IPS-18a (cell line): ENCODE data around the gene DUSP8.
"Not testable (repeated sequence)": the region's sequence is repeated elsewhere in the genome, so short reads cannot be mapped to it uniquely, and the experiment has no call there.

Experiments used
- H3K27ac ChIP-seq: one replicate; pipeline ENCODE4 v1.5.1; 2013; ENCODE audit warnings: low read length
- H3K27me3 ChIP-seq: one replicate; pipeline ENCODE4 v1.6.1; 2013; ENCODE audit warnings: mild to moderate bottlenecking, low read length; ENCODE audit not compliant: control insufficient read depth, insufficient read depth
- H3K36me3 ChIP-seq: one replicate; pipeline ENCODE4 v1.6.1; 2013; ENCODE audit warnings: low read depth, low read length; ENCODE audit not compliant: control insufficient read depth
- H3K4me1 ChIP-seq: one replicate; pipeline ENCODE4 v1.6.1; 2013; ENCODE audit warnings: low read depth, low read length; ENCODE audit not compliant: control insufficient read depth
- H3K4me3 ChIP-seq: one replicate; pipeline ENCODE4 v1.5.1; 2013; ENCODE audit warnings: low read length
- H3K9ac ChIP-seq: one replicate; pipeline ENCODE4 v1.6.1; 2013; ENCODE audit warnings: mild to moderate bottlenecking, low read length, moderate library complexity
- H3K9me3 ChIP-seq: one replicate; pipeline ENCODE4 v1.6.1; 2013; ENCODE audit warnings: low read depth, low read length; ENCODE audit not compliant: control insufficient read depth

DUSP8 gene

GRCh38 chr11:1584661-1585370 is 12.7 kb upstream of the DUSP8 start, which contains the start of gene KRTAP5-1:
Gene KRTAP5-1 (minus strand): TSS chr11:1585283. CDS start chr11:1585249, 34 bp downstream.
- H3K36me3 ChIP-seq, H3K9me3 ChIP-seq, H3K4me1 ChIP-seq, H3K9ac ChIP-seq, H3K27me3 ChIP-seq, H3K4me3 ChIP-seq, H3K27ac ChIP-seq: not testable (repeated sequence)

GRCh38 chr11:1582909-1583308 is 10.8 kb upstream of the DUSP8 start:
- not testable (repeated sequence) for H3K36me3 ChIP-seq, H3K27me3 ChIP-seq, H3K9ac ChIP-seq, H3K9me3 ChIP-seq, H3K27ac ChIP-seq, H3K4me3 ChIP-seq, H3K4me1 ChIP-seq

- no peaks in the 10 kb centered on the region for H3K36me3 ChIP-seq
- H3K4me3 ChIP-seq, result no peak overlapping the region
- no peaks in the 10 kb centered on the region for H3K4me1 ChIP-seq
- no peak overlapping the region for H3K9ac ChIP-seq
- no peaks in the 10 kb centered on the region for H3K27me3 ChIP-seq
- H3K9me3 ChIP-seq, result no peaks in the 10 kb centered on the region
- no peak overlapping the region for H3K27ac ChIP-seq
These were observed 9.9 kb upstream of the DUSP8 start for GRCh38 chr11:1581976-1582375.

DNA sequence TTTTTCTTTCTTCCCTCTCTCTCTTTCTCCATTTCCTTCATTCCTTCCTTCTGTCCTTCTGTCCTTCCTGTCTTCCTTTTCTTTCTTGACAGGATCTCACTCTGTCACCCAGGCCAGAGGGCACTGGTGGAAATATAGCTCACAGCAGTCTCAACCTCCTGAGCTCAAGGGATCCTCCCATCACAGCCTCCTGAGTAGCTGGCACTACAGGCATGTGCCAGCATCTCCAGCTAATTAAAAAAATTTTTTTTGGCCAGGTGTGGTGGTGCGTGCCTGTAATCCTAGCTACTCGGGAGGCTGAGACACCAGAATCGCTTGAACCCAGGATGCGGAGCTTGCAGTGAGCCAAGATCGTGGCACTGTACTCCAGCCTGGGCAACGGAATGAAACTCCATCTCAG is 4.8 kb upstream of the DUSP8 start:
- Histone ChIP-seq H3K36me3 (no peaks in the 10 kb centered on the region), H3K27me3 (peaks cover 37% of the 10 kb centered on the region), H3K9ac (no peak overlapping the region), H3K4me3 (no peak overlapping the region), H3K27ac (no peak overlapping the region), H3K9me3 (no peaks in the 10 kb centered on the region), H3K4me1 (no peaks in the 10 kb centered on the region)

DNA sequence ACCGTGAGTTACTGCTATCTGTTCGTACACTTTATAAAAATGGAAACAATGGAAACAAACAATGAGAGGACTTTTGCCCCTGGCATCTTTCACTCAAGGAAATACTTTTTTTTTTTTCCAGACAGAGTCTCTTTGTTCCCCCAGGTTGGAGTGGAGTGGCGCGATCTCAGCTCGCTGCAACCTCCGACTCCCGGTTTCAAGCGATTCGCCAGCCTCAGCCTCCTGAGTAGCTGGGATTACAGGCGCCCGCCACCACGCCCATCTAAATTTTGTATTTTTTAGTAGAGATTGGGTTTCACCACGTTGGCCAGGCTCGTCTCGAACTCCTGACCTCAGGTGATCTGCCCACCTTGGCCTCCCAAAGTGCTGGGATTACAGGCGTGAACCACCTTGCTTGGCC is 3.7 kb upstream of the DUSP8 start:
- H3K4me3 ChIP-seq, H3K9me3 ChIP-seq, H3K27ac ChIP-seq, H3K36me3 ChIP-seq, H3K4me1 ChIP-seq, H3K9ac ChIP-seq: not testable (repeated sequence)
- peaks cover 44% of the 10 kb centered on the region for H3K27me3 ChIP-seq

DNA sequence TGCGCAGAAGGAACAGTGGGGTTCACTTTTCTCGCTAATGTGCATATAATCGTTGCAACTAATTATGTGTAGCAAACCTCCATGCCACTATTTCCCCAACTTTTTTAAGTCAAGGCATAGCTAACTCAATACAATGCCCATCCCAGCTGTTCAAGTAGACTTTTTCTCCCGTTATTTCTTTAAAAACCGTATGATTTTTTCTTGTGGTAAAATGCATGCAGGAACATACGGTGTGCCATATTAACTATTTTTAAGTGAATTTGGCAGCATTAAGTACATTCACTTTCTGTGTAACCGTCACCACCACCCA is 2.8 kb upstream of the DUSP8 start:
- H3K27ac ChIP-seq, result no peak overlapping the region
- no peak overlapping the region for H3K9ac ChIP-seq
- peaks cover 53% of the 10 kb centered on the region for H3K27me3 ChIP-seq

DNA sequence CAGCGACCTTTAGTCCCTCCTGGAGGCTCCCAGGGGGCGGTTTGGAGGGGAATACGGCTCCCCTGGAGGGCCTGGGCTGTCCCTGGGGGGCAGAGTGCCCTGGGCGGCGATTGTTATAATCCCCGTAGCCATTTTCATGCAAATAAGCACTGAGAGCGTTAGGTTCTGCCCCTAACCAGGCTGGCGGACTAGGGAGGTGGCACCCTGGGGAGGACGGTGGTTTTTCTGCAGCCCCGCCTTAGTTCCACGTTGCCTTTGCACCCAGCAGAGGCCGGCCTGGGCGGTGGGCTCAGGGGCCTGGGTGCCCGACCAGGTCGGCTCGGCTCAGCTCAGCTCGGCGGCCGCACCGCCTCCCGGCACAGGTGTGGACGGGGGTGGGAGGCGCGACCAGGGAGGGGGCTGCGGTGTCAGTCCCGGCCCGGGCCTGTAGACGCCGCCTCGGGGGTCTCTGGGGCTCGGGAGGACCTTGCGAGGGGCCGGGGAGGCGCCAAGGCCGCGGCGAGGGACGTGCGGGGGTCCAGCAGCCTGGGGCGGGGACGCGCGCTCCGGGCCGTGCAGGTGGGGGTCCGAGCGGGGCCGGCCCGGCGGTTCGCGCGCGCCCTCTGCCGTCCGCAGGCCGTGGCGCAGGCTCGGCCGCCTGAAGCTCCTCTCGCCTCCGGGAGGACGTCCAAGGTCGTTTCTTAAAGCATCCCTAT is 2.3 kb upstream of the DUSP8 start:
- Histone ChIP-seq H3K27ac (no peak overlapping the region), H3K4me1 (no peaks in the 10 kb centered on the region), H3K36me3 (no peaks in the 10 kb centered on the region), H3K9me3 (no peaks in the 10 kb centered on the region), H3K27me3 (peaks cover 58% of the 10 kb centered on the region), H3K9ac (no peak overlapping the region), H3K4me3 (peak overlapping the region; percentile 1)

More for the DNA sequence above, 2.8 kb upstream of the DUSP8 start:
- Histone ChIP-seq H3K4me3 (no peak overlapping the region), H3K9me3 (no peaks in the 10 kb centered on the region), H3K4me1 (no peaks in the 10 kb centered on the region), H3K36me3 (no peaks in the 10 kb centered on the region)

DNA sequence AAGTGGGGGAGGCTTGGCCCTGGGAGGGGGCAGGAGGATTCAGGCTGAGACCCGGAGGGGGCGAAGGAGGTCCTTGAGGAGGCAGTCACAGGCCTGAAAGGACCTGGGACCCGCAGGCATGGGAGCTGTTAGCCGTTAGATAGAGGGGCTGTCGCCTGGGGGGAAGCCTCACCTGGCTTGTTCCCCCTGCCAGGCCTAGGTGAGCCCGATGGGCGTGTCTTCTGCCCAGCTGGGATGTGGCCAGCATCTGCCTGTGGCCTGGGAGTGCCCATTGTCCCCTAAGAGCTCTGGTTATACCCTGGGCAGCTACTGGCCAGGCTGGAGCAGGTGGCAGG is 1.8 kb upstream of the DUSP8 start:
- Histone ChIP-seq H3K27me3 (peaks cover 63% of the 10 kb centered on the region), H3K4me3 (peak overlapping the region; percentile 1), H3K36me3 (no peaks in the 10 kb centered on the region), H3K9ac (no peak overlapping the region), H3K27ac (no peak overlapping the region), H3K4me1 (no peaks in the 10 kb centered on the region), H3K9me3 (no peaks in the 10 kb centered on the region)

DNA sequence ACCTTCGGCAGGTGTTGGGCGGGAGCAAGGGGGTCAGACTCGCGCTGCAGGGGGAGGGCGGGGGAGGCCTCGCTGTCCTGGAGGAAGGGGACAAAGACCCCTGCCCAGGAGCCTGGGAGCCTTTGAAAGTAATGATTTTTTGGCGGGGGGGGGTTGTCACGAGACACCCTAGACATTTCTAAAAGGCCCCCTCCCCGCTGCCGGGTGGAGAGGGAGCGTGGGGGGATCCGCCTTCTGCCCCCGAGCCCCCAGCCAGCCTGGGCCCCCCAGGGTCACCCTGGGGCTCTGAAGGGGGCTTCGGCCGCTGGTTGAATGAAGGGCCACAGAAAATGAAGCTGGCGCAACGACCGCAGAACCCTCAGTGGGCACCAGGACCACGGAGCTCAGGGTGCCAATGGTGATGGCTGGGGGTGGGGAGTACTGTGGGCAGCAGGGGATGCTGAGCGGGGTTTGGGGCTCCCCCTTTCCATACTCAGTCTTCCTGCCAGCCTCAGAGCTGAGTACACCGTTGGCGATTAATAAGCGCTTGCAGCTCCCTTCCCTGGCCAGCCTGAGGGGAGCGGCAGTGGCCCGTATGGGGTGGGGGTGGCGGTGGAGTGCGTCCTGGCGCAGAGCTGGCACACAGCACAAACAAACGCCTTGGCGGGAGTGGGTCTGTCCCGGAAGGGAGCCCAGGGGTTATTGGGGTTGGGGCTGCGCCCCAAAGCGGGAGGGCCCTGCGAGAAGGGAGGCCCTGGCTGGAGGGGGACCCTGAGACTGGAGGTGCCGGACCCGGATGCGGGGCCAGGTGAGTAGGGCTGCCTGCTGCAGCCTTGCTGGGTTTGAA is 1.2 kb upstream of the DUSP8 start:
- Histone ChIP-seq H3K27me3 (peaks cover 68% of the 10 kb centered on the region), H3K9ac (no peak overlapping the region), H3K36me3 (no peaks in the 10 kb centered on the region), H3K27ac (no peak overlapping the region), H3K4me3 (no peak overlapping the region), H3K4me1 (peaks cover 5% of the 10 kb centered on the region), H3K9me3 (no peaks in the 10 kb centered on the region)

DNA sequence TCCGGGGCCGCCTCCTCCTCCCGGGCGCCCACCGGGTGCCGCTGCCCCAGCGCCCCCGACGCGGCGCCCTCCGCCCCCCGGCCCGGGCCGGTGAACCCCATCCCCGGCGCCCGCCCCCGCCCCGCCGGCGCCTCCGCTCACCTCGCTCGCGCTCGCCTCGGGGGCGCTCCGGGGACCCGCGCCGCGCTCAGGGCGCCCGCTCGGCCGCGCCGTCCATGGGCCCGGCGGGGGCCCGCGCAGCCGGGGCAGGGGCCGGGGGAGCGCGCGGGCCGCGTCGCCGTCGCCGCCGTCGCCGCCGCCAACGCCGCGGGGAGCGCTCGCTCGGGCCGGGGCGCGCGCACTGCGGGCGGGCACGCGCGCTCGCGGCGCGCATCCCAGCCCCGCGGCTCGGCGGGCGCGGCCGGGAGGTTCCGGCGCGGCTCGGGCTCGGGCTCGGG is 293 bp downstream of the DUSP8 start:
- Histone ChIP-seq H3K4me1 (peaks cover 15% of the 10 kb centered on the region), H3K4me3 (no peak overlapping the region), H3K27ac (no peak overlapping the region)

GRCh38 chr11:1570896-1571759 is 943 bp downstream of the DUSP8 start:
- H3K9me3 ChIP-seq, result no peaks in the 10 kb centered on the region
- peak overlapping the region; percentile 24 for H3K4me3 ChIP-seq
- peaks cover 68% of the 10 kb centered on the region for H3K27me3 ChIP-seq
- no peaks in the 10 kb centered on the region for H3K36me3 ChIP-seq
- no peak overlapping the region for H3K9ac ChIP-seq
- H3K27ac ChIP-seq, result no peak overlapping the region
- H3K4me1 ChIP-seq, result peaks cover 15% of the 10 kb centered on the region

More for the DNA sequence above, 293 bp downstream of the DUSP8 start:
- Histone ChIP-seq H3K9me3 (no peaks in the 10 kb centered on the region), H3K27me3 (peaks cover 68% of the 10 kb centered on the region), H3K36me3 (no peaks in the 10 kb centered on the region), H3K9ac (no peak overlapping the region)
